ENCODE data around the gene SMOC2.

The SMOC2 gene

DNA sequence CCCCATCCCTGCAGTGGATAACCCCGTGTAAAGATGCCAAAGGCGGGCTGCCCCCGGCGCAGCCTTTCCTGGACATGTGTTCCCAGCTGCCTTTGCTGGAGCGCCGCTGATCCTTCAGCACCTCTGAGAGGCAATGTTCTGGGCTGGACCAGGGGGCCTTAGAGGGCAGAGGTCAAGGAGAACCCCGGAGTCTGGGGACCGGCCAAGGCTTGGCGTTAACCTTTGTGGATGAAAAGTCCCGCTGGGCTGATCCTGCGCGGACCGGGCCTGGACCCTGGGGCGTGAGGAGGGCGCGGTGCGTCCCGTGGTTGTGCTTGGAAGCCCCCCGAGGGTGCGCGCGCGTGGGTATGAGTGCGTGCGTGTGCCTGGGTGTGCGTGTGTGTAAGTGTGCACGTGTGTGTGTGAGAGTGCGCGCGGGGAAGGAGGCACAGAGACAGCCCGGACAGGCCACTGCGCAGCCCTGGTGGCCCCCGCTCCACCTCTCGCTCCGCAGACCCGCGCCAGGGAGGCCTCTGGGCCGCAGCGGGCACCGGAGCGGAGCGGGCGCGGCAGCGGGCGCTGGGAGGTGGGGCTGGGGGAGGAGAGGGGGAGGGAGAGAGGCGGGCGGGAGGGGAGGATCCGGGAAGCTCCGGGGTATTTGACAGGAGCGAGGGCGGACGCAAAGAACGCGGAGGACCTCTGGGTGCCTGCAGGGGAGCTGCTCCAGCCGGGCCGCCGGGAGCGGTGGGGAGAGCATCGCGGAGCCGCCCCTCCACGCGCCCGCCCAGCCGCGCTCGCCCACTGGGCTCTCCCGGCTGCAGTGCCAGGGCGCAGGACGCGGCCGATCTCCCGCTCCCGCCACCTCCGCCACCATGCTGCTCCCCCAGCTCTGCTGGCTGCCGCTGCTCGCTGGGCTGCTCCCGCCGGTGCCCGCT lies at the start of gene SMOC2:
SMOC2 (plus strand) TSS at position 665 of the 914 bp plus-strand sequence; CDS start at position 852, 187 bp downstream.
- no peak for DNase-seq

GRCh38 chr6:168393126-168393870 lies 47.7 kb upstream of the SMOC2 start:
- no peak for DNase-seq

GRCh38 chr6:168394606-168395005 lies 46.4 kb upstream of the SMOC2 start:
- no peak for DNase-seq

DNA sequence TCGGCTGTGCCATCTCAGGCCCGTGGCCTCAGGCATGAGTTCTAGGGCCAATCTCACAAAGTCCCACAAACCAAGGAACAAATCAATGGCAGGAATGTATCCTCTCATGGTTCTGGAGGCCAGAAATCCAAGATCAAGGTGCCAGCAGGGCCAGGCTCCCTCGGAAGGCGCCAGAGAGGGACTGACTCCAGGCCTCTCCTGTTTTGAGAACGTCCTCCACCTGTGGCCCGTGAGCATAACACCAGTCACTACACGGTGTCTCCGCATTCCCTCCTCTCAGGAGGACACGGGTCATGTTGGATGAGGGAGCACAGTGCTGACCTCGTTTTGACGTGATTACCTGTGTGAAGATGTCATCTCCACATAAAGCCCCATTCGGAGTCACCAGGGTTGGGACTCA lies 45.0 kb upstream of the SMOC2 start:
- no peak for DNase-seq

DNA sequence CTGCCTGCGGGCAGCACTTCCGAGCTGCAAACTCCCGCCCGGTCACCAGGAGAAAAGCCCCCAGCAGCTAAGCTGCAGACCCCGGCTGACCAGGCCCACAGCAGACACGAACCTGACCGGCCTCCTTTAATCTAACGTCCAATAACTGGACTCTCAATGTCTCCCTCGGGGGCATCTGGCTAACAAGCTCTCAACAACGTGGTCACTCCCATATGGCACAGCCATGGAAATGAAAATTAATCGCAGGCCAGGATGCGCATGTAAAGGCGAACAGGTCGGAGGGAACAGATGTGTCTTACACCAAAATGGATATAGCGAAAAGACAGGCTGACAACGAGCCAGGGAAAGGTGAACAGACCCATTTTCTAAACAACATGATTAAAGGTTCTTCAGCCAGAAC lies 44.4 kb upstream of the SMOC2 start:
- DNase-seq, result no peak

GRCh38 chr6:168397012-168397411 lies 44.0 kb upstream of the SMOC2 start:
- DNase-seq, result no peak

DNA sequence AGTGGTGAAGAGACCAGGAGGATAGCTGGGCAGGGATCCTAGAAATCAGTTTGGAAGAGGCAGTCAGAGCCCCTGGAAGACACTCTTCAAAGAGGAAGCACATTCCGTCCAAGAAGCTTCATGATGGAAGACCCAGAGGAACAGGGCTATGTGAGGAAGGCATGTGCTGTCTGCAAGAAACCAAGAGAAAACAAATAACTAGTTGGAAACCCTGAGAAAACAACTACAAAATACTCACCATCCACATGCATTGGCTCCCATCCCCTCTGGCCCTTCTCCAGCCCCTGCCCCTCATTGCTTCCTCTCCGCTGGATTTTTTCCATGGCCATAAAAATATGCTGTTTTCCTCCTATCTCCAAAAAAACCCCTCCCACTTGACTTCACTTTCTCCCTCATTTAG lies 40.9 kb upstream of the SMOC2 start:
- no peak for DNase-seq

- DNase-seq, result no peak
Measured at GRCh38 chr6:168403370-168404005, 37.5 kb upstream of the SMOC2 start.

DNA sequence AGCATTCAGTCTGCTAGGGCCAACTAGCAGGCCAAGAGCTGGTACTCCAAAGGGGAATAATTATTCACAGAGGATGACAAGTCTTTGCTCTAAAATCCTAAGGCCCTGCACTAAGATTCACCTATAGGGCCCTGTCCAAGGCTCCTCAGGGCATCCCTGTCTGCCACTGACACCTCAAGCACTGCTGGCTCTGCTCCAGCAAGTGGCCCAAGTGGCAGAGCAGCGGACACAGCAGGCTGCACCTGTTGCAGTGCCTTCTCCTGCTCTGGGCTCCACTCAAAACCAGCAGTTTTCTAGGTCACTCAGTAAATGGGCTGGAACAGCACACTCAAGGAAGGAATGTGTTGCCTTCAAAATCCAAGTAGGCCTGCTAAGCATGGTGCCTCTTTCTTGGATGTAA lies 36.4 kb upstream of the SMOC2 start:
- no peak for DNase-seq

DNA sequence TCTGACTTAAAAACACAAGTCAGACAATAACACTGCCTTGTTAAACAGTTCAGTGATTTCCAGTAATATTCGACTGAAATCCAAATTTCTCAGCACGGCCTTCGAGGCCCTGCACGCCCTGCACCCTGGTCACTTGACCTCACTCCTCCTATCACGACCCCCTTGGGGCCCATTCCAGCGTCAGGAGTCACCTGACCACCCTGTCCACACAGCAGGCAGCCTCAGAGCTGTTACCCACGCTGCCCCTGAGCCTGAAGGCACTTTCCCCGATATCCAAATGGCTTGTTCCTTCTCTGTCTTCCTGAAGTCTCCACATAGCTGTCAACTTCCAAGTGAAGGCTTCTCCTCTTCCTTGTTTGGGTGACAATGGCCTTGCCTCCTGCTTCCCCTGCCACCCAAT lies 33.1 kb upstream of the SMOC2 start:
- DNase-seq, result no peak

GRCh38 chr6:168408504-168409136 lies 32.4 kb upstream of the SMOC2 start:
- DNase-seq, result no peak

DNA sequence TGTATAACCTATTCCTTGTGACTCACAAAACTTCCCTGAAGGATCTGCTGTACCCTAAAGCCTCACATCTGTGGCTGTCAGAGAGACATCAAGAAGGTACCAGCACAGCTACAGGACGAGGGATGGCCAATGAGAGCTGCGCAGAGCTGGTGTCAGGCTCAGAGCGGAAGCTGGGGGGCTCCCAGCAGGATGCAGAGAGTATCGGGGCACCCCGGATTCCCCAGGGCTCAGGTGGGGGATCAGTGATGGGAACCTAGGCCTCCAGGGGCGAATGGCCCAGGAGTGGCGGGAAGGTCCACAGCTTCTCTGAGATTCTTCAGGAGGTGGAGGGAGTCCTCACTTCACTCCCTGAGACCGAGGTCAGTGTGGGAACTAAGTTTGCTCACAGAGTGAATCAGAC lies 30.9 kb upstream of the SMOC2 start:
- DNase-seq, result no peak

- no peak for DNase-seq
Measured at GRCh38 chr6:168410554-168411011, 30.4 kb upstream of the SMOC2 start.

DNA sequence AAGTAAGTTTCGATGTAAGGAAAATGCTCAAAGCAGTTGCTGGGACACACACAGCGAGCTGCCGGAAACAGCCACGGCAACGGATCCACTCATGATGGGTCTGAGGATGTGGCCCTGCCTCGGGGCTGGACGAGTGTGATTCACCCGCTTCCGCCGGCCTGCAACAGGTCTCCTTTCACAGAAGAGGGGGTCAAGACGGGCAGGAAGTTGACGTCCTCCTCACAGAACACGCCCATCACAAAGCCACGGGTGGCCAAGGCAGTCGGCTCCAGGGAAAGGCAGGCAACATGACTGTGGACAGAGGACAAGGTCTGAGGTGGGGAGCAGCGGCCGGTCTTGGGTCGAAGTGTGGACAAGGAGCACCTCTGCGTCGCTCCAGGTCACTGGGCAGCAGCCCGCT lies 29.9 kb upstream of the SMOC2 start:
- no peak for DNase-seq

DNA sequence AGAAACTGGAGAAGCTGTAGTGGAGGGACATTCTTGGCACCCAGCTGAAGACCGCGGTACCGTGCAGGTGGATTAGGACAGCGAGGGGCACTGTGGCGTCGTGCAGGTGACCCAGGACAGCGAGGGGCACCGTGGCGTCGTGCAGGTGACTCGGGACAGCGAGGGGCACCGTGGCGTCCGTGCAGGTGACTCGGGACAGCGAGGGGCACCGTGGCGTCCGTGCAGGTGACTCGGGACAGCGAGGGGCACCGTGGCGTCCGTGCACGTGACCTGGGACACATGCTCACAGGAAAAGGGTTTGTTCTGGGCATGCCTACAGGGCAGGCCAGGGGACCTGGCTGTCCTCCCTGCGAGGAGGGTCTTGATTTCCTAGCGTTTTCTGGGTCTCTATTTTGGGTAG lies 29.2 kb upstream of the SMOC2 start:
- no peak for DNase-seq

- no peak for DNase-seq
Measured at GRCh38 chr6:168412456-168412855, 28.5 kb upstream of the SMOC2 start.

- DNase-seq, result no peak
Measured at GRCh38 chr6:168413018-168413720, 27.8 kb upstream of the SMOC2 start.

- no peak for DNase-seq
Measured at GRCh38 chr6:168413856-168414255, 27.1 kb upstream of the SMOC2 start.

GRCh38 chr6:168414336-168415097 lies 26.5 kb upstream of the SMOC2 start:
- no peak for DNase-seq

DNA sequence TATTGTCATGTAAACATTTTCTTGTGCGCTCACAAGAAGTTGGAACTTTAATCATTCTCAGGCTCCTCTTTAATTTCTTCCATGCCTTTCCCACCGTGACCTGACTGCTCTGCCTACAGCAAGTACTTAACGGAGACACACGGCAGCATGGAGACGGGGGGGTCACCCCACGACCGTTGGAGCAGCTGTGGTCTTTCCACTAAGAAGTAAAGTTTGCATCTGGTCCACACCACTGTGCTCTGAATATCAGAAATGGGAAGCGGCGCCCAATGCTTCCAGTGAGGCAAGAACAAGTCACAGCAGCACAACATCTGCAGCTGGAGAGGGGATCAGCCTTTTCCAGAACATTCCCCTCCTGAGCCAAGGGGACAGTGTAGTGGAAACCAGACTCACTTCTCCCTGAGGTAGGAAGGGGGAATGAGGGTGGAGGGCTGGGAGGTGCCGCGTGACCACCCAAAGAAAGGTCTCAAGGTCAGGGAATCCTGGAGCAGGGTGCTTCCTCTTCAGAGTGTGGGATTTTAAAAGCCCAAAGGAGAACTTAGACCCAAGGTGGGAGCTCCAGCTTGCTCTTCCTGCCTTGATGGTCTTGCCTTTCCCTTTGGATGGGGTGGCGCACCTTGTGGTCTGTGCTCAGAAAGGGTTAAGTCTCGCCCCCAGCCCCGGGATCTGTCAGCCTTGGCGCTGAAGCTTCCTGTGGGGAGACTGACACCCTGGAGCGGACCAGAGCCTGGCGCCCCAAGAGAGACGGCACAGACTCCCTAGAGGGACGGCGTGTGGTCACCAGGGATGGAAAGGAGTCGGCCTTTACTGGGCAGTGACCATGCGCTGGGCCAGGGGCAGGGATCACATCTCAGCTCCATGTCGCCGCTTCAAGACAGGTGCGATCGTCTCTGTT lies 25.6 kb upstream of the SMOC2 start:
- no peak for DNase-seq
